SK-N-DZ (cell line): Measurements from ENCODE around the gene ABCG1.
"Not testable (repeated sequence)": the region's sequence is repeated elsewhere in the genome, so short reads cannot be mapped to it uniquely, and the experiment has no call there.

ENCODE experiments used
- DNase-seq: peaks from one replicate; pipeline ENCODE4 v3.0.0-alpha.2; 2015; ENCODE audit warnings: low spot score

Gene ABCG1

GRCh38 chr21:42289926-42290325, 71.0 kb downstream of the ABCG1 start:
- DNase-seq = no peak

- DNase-seq = no peak
Observed at GRCh38 chr21:42290505-42290904, 71.6 kb downstream of the ABCG1 start.

- no peak for DNase-seq
Observed at GRCh38 chr21:42291003-42291750, 72.2 kb downstream of the ABCG1 start.

- DNase-seq = no peak
Observed at GRCh38 chr21:42291751-42292562, 73.0 kb downstream of the ABCG1 start.

GRCh38 chr21:42292563-42293142, 73.7 kb downstream of the ABCG1 start:
- not testable (repeated sequence) for DNase-seq

- DNase-seq = no peak
Observed at GRCh38 chr21:42293649-42294272, 74.8 kb downstream of the ABCG1 start.

- no peak for DNase-seq
Observed at GRCh38 chr21:42294273-42294880, 75.4 kb downstream of the ABCG1 start.

GRCh38 chr21:42295845-42296244, 76.9 kb downstream of the ABCG1 start:
- no peak for DNase-seq

- no peak for DNase-seq
Observed at GRCh38 chr21:42296501-42296900, 77.6 kb downstream of the ABCG1 start.

- no peak for DNase-seq
Observed at GRCh38 chr21:42297377-42297776, 78.4 kb downstream of the ABCG1 start.

GRCh38 chr21:42298237-42298636, 79.3 kb downstream of the ABCG1 start:
- no peak for DNase-seq

- DNase-seq = no peak
Observed at GRCh38 chr21:42298657-42299056, 79.7 kb downstream of the ABCG1 start.

GRCh38 chr21:42299324-42300044, 80.5 kb downstream of the ABCG1 start:
- no peak for DNase-seq

GRCh38 chr21:42300045-42300583, 81.2 kb downstream of the ABCG1 start:
- DNase-seq = no peak

GRCh38 chr21:42300956-42301355, 82.0 kb downstream of the ABCG1 start:
- DNase-seq = no peak

- DNase-seq = no peak
Observed at GRCh38 chr21:42301371-42302075, 82.6 kb downstream of the ABCG1 start.

- DNase-seq = no peak
Observed at GRCh38 chr21:42302076-42302650, 83.2 kb downstream of the ABCG1 start.

GRCh38 chr21:42302794-42303193, 83.9 kb downstream of the ABCG1 start:
- DNase-seq = no peak

- DNase-seq = no peak
Observed at GRCh38 chr21:42303443-42303842, 84.5 kb downstream of the ABCG1 start.
